A549 (cell line): ENCODE data around the gene TMBIM1. TPM values are rescaled to one million over a fixed set of nuclear protein-coding genes. Genes with fewer than 3 reads are reported as not detected.
A peak's percentile ranks its signal among the peaks of the same experiment; 100 is the strongest.

ENCODE experiments used
- ATAC-seq, 2 experiments: fragments of 200-7000 bp in 1 of 2; fragments of >200 bp in 1 of 2; cut with Nextera tagmentation in 1 of 2; cut with Tn5 transposase in 1 of 2; 3 replicates each; pipeline versions ENCODE4 v1.8.0 to v1.9.1; 2018 to 2020; ENCODE audit warnings: mild to moderate bottlenecking in 1 of 2, moderate library complexity in 1 of 2
- CTCF ChIA-PET: fragments of 300-600 bp; sonication (Branson Sonifier 250); formaldehyde crosslinking; extraction: SDS; loops from one replicate; lab custom pipeline; 2021; ENCODE audit warnings: antibody characterized with exemption, inconsistent platforms; lab: Yijun Ruan, JAX
- POLR2A ChIA-PET: fragments of 350-600 bp; formaldehyde crosslinking; extraction: SDS; loops from one replicate; lab custom pipeline; 2021; ENCODE audit warnings: antibody characterized with exemption, inconsistent platforms; lab: Yijun Ruan, JAX
- DNase-seq, 2 experiments: peaks; one replicate each; pipeline versions ENCODE4 v3.0.0 to v3.0.0-alpha.2; 2011 to 2016; ENCODE audit warnings: low read depth in 1 of 2, low spot score in 1 of 2
- FAIRE-seq: peaks from 2 replicates; lab custom pipeline; 2011; peaks lifted over from hg19 to GRCh38; lab: Jason Lieb, UNC
- H3K27ac ChIP-seq, 2 experiments: fragments of >200 bp; sonication (Bioruptor Twin); formaldehyde crosslinking; 3 replicates each; pipeline ENCODE4 v1.5.1; 2016 to 2017
- H3K4me1 ChIP-seq: fragments of >200 bp; sonication (Bioruptor Twin); formaldehyde crosslinking; 3 replicates; pipeline ENCODE4 v1.6.1; 2016
- H3K4me2 ChIP-seq: fragments of >200 bp; sonication (Bioruptor Twin); formaldehyde crosslinking; 3 replicates; pipeline ENCODE4 v1.6.1; 2016
- H3K4me3 ChIP-seq: fragments of >200 bp; sonication (Bioruptor Twin); formaldehyde crosslinking; 3 replicates; pipeline ENCODE4 v1.5.1; 2016
- H3K9me3 ChIP-seq: fragments of >200 bp; sonication (Bioruptor Twin); formaldehyde crosslinking; 3 replicates; pipeline ENCODE4 v1.6.1; 2016
- ATOH8 ChIP-seq: fragments of 250-450 bp; sonication (Bioruptor Pico); IDR thresholded peaks from 2 replicates; pipeline ENCODE4 v1.5.0; 2020; ENCODE audit warnings: low read depth, mild to moderate bottlenecking, moderate library complexity
- CHD4 ChIP-seq: fragments of 200-600 bp; sonication (generic); IDR thresholded peaks from 2 replicates; pipeline ENCODE4 v1.6.1; 2016; ENCODE audit warnings: antibody characterized with exemption, mild to moderate bottlenecking, borderline replicate concordance
- CTCF ChIP-seq: fragments of >200 bp; sonication (Bioruptor Twin); formaldehyde crosslinking; IDR thresholded peaks from 3 replicates; pipeline ENCODE4 v1.5.1; 2016
- EHF ChIP-seq: fragments of 250-450 bp; sonication (Bioruptor Pico); IDR thresholded peaks from 2 replicates; pipeline ENCODE4 v1.5.0; 2020; ENCODE audit warnings: mild to moderate bottlenecking
- EP300 ChIP-seq, 2 experiments: fragments of >200 bp; sonication (Bioruptor Twin); formaldehyde crosslinking; IDR thresholded peaks; 2 replicates in 1 of 2; 3 replicates in 1 of 2; pipeline ENCODE4 v1.6.1; 2016 to 2017
- ESRRA ChIP-seq: fragments of 150-350 bp; IDR thresholded peaks from 2 replicates; pipeline ENCODE4 v1.6.1; 2014; ENCODE audit warnings: mild to moderate bottlenecking, low read length, borderline replicate concordance
- FOSB ChIP-seq: fragments of 250-450 bp; sonication (Bioruptor Pico); IDR thresholded peaks from 2 replicates; pipeline ENCODE4 v1.5.0; 2020; ENCODE audit warnings: mild to moderate bottlenecking, moderate library complexity
- FOSL2 ChIP-seq, 2 experiments: fragments of 450-650 bp in 1 of 2; fragments of >200 bp in 1 of 2; sonication (Bioruptor Twin) in 1 of 2; formaldehyde crosslinking; IDR thresholded peaks; 2 replicates each; pipeline versions ENCODE4 v1.5.0 to v1.6.1; 2016 to 2020; ENCODE audit warnings: mild to moderate bottlenecking in 1 of 2, moderate library complexity in 1 of 2
- GATA3 ChIP-seq: IDR thresholded peaks from 2 replicates; pipeline ENCODE4 v1.6.1; 2012; ENCODE audit warnings: borderline replicate concordance
- HES2 ChIP-seq: fragments of >200 bp; sonication (Bioruptor Twin); formaldehyde crosslinking; IDR thresholded peaks from 2 replicates; pipeline ENCODE4 v1.6.1; 2016
- HEYL ChIP-seq: fragments of 250-450 bp; sonication (Bioruptor Pico); IDR thresholded peaks from 2 replicates; pipeline ENCODE4 v1.8.0; 2021; ENCODE audit warnings: mild to moderate bottlenecking, moderate library complexity
- JUN ChIP-seq, 2 experiments: fragments of >200 bp; sonication (Bioruptor Twin); formaldehyde crosslinking; IDR thresholded peaks; 2 replicates in 1 of 2; 3 replicates in 1 of 2; pipeline ENCODE4 v1.6.1; 2016 to 2017
- MAX ChIP-seq: IDR thresholded peaks from 2 replicates; pipeline ENCODE4 v1.6.1; 2012
- MYC ChIP-seq: IDR thresholded peaks from 2 replicates; pipeline ENCODE4 v1.6.1; 2012; ENCODE audit warnings: mild to moderate bottlenecking, inconsistent platforms, low read length, improper control_type of control experiment, borderline replicate concordance
- NFE2L2 ChIP-seq: fragments of 150-350 bp; conservative IDR thresholded peaks from 2 replicates; pipeline ENCODE4 v1.6.1; 2014; ENCODE audit warnings: low read length
- NPAS2 ChIP-seq: fragments of 250-450 bp; sonication (Bioruptor Pico); IDR thresholded peaks from 2 replicates; pipeline ENCODE4 v1.8.0; 2022; ENCODE audit warnings: mild to moderate bottlenecking, moderate library complexity, borderline replicate concordance
- POLR2A ChIP-seq: IDR thresholded peaks from 2 replicates; pipeline ENCODE4 v1.6.1; 2012; ENCODE audit warnings: mild to moderate bottlenecking, low read length
- POLR2AphosphoS2 ChIP-seq: conservative IDR thresholded peaks from 2 replicates; pipeline ENCODE4 v1.6.1; 2012; ENCODE audit warnings: low read length, improper control_type of control experiment, inconsistent platforms
- RAD21 ChIP-seq, 2 experiments: fragments of >200 bp in 1 of 2; sonication (Bioruptor Twin) in 1 of 2; formaldehyde crosslinking in 1 of 2; IDR thresholded peaks in 1 of 2; conservative IDR thresholded peaks in 1 of 2; 2 replicates in 1 of 2; 3 replicates in 1 of 2; pipeline ENCODE4 v1.6.1; 2012 to 2018; ENCODE audit warnings: inconsistent platforms in 1 of 2
- RARB ChIP-seq: fragments of 250-450 bp; sonication (Bioruptor Pico); IDR thresholded peaks from 2 replicates; pipeline ENCODE4 v1.8.0; 2021; ENCODE audit warnings: mild to moderate bottlenecking, moderate library complexity
- SMC3 ChIP-seq: fragments of >200 bp; sonication (Bioruptor Twin); formaldehyde crosslinking; IDR thresholded peaks from 3 replicates; pipeline ENCODE4 v1.6.1; 2018; ENCODE audit warnings: inconsistent platforms
- SREBF2 ChIP-seq: fragments of 450-650 bp; IDR thresholded peaks from 2 replicates; pipeline ENCODE4 v1.6.1; 2014; ENCODE audit warnings: mild to moderate bottlenecking, moderate library complexity
- TFCP2L1 ChIP-seq: fragments of 250-450 bp; sonication (Bioruptor Pico); IDR thresholded peaks from 2 replicates; pipeline ENCODE4 v1.5.0; 2021; ENCODE audit warnings: mild to moderate bottlenecking
- TP53 ChIP-seq: fragments of 250-450 bp; sonication (Bioruptor Pico); IDR thresholded peaks from 2 replicates; pipeline ENCODE4 v1.5.0; 2021; ENCODE audit warnings: mild to moderate bottlenecking, moderate library complexity
- WGBS: methylation state at CpG from one replicate; pipeline ENCODE4 v1.1.6; 2017; ENCODE audit errors: missing lambda C conversion rate; 5-methylcytosine and 5-hydroxymethylcytosine counted together
- polyA plus RNA-seq, 4 experiments: library from polyadenylated mRNA; depleted of rRNA in 3 of 4; stranded (reverse); fragments of >200 nt; fragmentation: RNase III in 1 of 4; extraction: RNeasy Plus Mini Kit Qiagen cat#74134 plus additional on column Dnase treatment in 1 of 4; gene quantifications; 2 replicates in 3 of 4; 3 replicates in 1 of 4; pipeline ENCODE4 v1.2.3, GENCODE V29; 2011 to 2017

TMBIM1 gene
- polyA plus RNA-seq, 2 of the 4 experiments (the other 2 are of a cell fraction), result 61.4 to 70.4 TPM

- H3K4me2 ChIP-seq, result no peak overlapping the region
- no peak overlapping the region for H3K4me3 ChIP-seq
- H3K9me3 ChIP-seq, result no peaks in the 10 kb centered on the region
- H3K4me1 ChIP-seq, result peaks cover 5% of the 10 kb centered on the region; the same call in 1 of the 3 replicates
- WGBS, result 93% methylated on average over 8 of the region's 8 CpGs
- POLR2A ChIA-PET, result no interaction called here
- DNase-seq, result no peak
- CTCF ChIA-PET, result interaction anchor here (0.8 to 1.9 kb wide), 2 partner anchors 8 to 10 kb away, joined by 3 to 7 read pairs; no protein-coding TSS in a partner anchor
- no peak for FAIRE-seq
- no peak overlapping the region for H3K27ac ChIP-seq
- TF ChIP-seq EP300 (IDR thresholded peaks at IDR 0.05), result no peak
- no peak for TF ChIP-seq CHD4
- TF ChIP-seq MAX, result no peak
- no peak for TF ChIP-seq POLR2AphosphoS2
- no peak for TF ChIP-seq NFE2L2
- no peak for TF ChIP-seq ESRRA
- TF ChIP-seq CTCF, result no peak
- TF ChIP-seq ATOH8 (CRISPR knock-in tag), result no peak
- TF ChIP-seq SMC3, result no peak
- no peak for TF ChIP-seq JUN (IDR thresholded peaks at IDR 0.05)
- no peak for TF ChIP-seq EHF
- ATAC-seq, result no peak
These were observed 26.7 kb downstream of the TMBIM1 start for GRCh38 chr2:218265626-218266025.

GRCh38 chr2:218264773-218265561, 27.3 kb downstream of the TMBIM1 start:
- FAIRE-seq, result no peak
- CTCF ChIA-PET, result interaction anchor here (0.8 kb wide), 1 partner anchor 9 kb away, joined by 3 read pairs; no protein-coding TSS in a partner anchor
- WGBS, result 82% methylated on average over 19 of the region's 22 CpGs

GRCh38 chr2:218263817-218264641, 28.3 kb downstream of the TMBIM1 start:
- Histone ChIP-seq H3K27ac (no peak overlapping the region), H3K4me3 (no peak overlapping the region), H3K4me1 (peaks cover 5% of the 10 kb centered on the region; the same call in 1 of the 3 replicates), H3K9me3 (no peaks in the 10 kb centered on the region), H3K4me2 (no peak overlapping the region)
- ChIA-PET POLR2A (no interaction called here), CTCF (interaction anchor here (0.8 kb wide), 2 partner anchors 10 to 29 kb away, joined by 3 read pairs; no protein-coding TSS in a partner anchor)
- FAIRE-seq, result no peak
- no peak for TF ChIP-seq POLR2AphosphoS2
- TF ChIP-seq RAD21 (conservative IDR thresholded peaks at IDR 0.05 in 1 of 2, IDR thresholded peaks at IDR 0.05 in 1 of 2), result 0 out of 5 replicates have a peak, but pooled peaks of 1 of the 2 experiments have one; percentile 5
- ATAC-seq, result 0 out of 6 replicates have a peak, but pooled peaks of 1 of the 2 experiments have one; percentile 5
- WGBS, result 86% methylated on average over 16 of the region's 17 CpGs
- no peak for DNase-seq

More at GRCh38 chr2:218264773-218265561, 27.3 kb downstream of the TMBIM1 start:
- TF ChIP-seq EHF (no peak), FOSL2 (IDR thresholded peaks at IDR 0.05) (no peak), FOSL2 (CRISPR knock-in tag; IDR thresholded peaks at IDR 0.05) (no peak), TP53 (CRISPR knock-in tag) (no peak), NPAS2 (CRISPR knock-in tag) (no peak), HEYL (CRISPR knock-in tag) (no peak), HES2 (no peak), FOSB (no peak), POLR2A (no peak), POLR2AphosphoS2 (no peak), GATA3 (no peak), MYC (no peak), RARB (no peak), TFCP2L1 (CRISPR knock-in tag) (no peak), SREBF2 (no peak)
- TF ChIP-seq, all 56 proteins: peak for 0
- POLR2A ChIA-PET, result no interaction called here
- Histone ChIP-seq H3K4me3 (no peak overlapping the region), H3K4me1 (peaks cover 5% of the 10 kb centered on the region; the same call in 1 of the 3 replicates), H3K9me3 (no peaks in the 10 kb centered on the region), H3K27ac (no peak overlapping the region), H3K4me2 (no peak overlapping the region)
- DNase-seq (no peak), ATAC-seq (no peak)
